ENCODE results near the gene DLK1.

The DLK1 gene

GRCh38 chr14:100770046-100770445 lies 43.4 kb downstream of the DLK1 start:
- H3K4me3 ChIP-seq (ENCODE audit: low read length) = no peak overlapping the region
- no peak for DNase-seq (ENCODE audit: low read depth)
- TF ChIP-seq, protein P1, sequence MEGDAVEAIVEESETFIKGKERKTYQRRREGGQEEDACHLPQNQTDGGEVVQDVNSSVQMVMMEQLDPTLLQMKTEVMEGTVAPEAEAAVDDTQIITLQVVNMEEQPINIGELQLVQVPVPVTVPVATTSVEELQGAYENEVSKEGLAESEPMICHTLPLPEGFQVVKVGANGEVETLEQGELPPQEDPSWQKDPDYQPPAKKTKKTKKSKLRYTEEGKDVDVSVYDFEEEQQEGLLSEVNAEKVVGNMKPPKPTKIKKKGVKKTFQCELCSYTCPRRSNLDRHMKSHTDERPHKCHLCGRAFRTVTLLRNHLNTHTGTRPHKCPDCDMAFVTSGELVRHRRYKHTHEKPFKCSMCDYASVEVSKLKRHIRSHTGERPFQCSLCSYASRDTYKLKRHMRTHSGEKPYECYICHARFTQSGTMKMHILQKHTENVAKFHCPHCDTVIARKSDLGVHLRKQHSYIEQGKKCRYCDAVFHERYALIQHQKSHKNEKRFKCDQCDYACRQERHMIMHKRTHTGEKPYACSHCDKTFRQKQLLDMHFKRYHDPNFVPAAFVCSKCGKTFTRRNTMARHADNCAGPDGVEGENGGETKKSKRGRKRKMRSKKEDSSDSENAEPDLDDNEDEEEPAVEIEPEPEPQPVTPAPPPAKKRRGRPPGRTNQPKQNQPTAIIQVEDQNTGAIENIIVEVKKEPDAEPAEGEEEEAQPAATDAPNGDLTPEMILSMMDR (IDR thresholded peaks at IDR 0.05; ENCODE audit: insufficient read depth, low read depth, low read length, missing control alignments) = no peak

DNA sequence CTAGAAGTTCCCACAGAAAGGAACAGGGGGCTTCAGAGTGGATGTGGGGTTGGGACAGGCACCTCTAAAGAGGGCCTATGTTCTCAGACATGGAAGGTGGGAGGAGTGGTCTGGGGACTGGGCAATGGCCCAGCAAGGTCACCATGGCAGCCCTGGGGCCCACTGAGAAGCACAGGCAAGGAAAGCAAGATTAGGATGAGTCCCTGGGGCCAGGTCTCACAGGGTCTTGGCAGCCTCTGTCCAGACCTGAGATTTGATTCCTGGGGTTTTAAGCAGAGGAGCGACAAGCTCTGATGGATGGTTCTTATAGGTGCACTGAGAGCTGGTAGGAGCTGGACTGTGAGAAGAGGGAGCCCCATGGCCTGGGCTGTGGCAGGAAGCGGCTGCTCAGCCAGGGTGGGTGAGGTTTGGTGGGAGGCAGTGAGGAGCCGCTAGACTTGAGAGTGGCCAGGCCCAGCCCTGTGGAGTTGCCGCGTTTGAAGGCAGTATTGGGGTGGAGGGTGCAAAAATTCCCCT lies 44.0 kb downstream of the DLK1 start:
- DNase-seq (ENCODE audit: low read depth) = no peak
- TF ChIP-seq, protein P1 (IDR thresholded peaks at IDR 0.05; ENCODE audit: insufficient read depth, low read depth, low read length, missing control alignments) = no peak
- H3K4me3 ChIP-seq (ENCODE audit: low read length) = no peak overlapping the region

DNA sequence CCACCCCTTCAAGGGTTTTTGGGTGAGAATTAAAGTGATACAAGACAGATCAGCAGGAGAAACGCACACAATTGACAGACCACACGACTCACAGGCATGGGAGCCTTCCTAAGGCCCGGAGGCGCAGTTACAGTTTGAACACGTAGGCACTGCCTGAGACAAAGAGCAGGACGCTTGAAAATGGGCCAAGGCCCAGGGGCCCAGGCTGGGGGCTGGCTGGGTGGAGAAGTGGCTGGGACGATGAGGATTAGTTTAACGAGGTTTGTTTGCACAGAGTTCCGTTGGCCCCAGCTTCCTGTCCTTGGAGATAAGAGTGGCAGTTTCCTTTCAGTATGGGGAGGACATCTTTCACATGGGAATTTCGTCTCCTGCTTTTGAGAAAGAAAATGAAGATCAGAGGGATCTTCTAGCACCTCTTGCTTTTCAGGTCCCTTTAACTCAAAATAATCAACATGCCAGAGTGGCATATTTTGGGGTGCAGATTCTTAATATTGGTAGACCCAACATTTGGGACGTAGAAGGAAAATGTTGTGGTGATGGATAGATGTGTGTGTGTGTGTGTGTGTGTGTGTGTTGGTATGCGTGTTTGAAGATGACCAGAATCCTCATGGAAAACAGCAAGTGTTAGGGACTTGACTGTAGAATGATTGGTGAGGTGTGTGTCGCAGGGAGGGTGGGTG lies 44.6 kb downstream of the DLK1 start:
- no peak for DNase-seq (ENCODE audit: low read depth)
- TF ChIP-seq, protein P1 (IDR thresholded peaks at IDR 0.05; ENCODE audit: insufficient read depth, low read depth, low read length, missing control alignments) = no peak
- H3K4me3 ChIP-seq (ENCODE audit: low read length) = no peak overlapping the region

GRCh38 chr14:100772607-100773165 lies 46.0 kb downstream of the DLK1 start:
- DNase-seq (ENCODE audit: low read depth) = no peak
- H3K4me3 ChIP-seq (ENCODE audit: low read length) = no peak overlapping the region

DNA sequence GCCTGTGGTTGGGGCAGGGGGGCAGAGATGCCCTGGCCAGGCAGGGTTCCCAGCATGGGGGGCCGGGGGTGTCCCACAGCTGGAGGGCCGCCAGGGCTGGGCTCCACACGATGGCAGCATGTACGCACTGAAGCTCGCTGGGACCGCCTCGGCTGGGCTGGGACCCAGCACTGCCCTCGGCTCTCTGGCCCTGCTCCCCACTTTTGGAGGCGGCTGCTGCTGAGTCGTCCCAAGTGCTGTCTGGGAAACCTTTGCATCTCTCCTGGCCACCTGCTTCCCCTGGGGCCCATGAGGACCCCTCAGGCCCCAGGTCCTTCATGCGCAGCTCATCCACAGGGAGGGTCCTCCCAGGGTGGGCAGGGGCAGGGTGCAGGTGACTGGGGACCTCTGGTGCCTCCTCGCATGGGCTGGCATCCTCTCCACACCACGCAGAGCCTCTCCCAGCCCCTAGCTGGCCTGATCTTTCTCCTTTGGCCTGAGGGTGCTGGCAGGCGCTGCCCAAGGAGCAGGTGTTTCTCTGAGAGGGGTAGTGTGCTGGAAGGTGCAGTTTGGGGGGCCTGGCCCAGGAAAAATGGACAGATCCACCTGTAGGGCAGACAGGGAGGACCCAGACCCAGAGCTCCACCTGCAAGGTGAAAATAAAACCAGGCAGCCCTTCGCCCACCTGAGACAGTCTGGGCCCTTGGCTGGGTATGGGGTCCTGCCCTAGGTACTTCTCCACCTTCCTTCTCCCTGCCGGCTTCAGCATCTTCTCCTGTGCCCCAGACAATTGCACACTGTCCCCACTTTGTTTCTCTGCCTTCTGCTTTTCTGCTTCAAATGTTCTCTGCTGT lies 46.9 kb downstream of the DLK1 start:
- DNase-seq (ENCODE audit: low read depth) = no peak
- TF ChIP-seq, protein P1 (IDR thresholded peaks at IDR 0.05; ENCODE audit: insufficient read depth, low read depth, low read length, missing control alignments) = no peak
- no peak overlapping the region for H3K4me3 ChIP-seq (ENCODE audit: low read length)

More at GRCh38 chr14:100772607-100773165, 46.0 kb downstream of the DLK1 start:
- TF ChIP-seq, protein P1 (IDR thresholded peaks at IDR 0.05; ENCODE audit: insufficient read depth, low read depth, low read length, missing control alignments) = no peak

DNA sequence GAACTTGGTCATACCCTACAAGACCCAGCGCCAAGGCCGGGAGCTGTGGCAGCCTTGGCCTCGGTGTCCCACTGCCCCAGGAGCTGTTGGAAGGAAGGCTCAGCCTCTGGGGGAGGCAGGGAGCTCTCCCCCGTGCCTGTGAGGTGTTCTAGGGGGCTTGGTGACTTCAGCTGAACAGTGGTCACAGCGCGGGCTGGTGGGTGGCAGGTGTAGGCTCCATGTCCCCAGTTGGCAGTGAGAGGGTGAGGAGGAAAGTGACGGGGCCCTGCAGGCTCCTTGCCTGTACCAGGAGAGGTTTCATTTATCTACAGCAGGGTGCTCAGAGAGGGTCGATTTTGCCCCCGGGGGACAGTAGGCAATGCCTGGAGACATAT lies 47.5 kb downstream of the DLK1 start:
- no peak overlapping the region for H3K4me3 ChIP-seq (ENCODE audit: low read length)
- no peak for DNase-seq (ENCODE audit: low read depth)
- TF ChIP-seq, protein P1 (IDR thresholded peaks at IDR 0.05; ENCODE audit: insufficient read depth, low read depth, low read length, missing control alignments) = no peak

Data from epithelial cell of esophagus (primary cell).